KOPT-K1 (cell line): ENCODE results near the gene MAST4.

ENCODE experiments used
- H3K27ac ChIP-seq: fragments of 200-600 bp; sonication (generic); 2 replicates; pipeline ENCODE4 v1.5.1; 2016; ENCODE audit warnings: antibody characterized with exemption, mild to moderate bottlenecking, low read depth, low read length; ENCODE audit not compliant: poor library complexity, severe bottlenecking
- H3K36me3 ChIP-seq: fragments of 200-600 bp; sonication (generic); 2 replicates; pipeline ENCODE4 v1.5.1; 2017; ENCODE audit warnings: antibody characterized with exemption, mild to moderate bottlenecking, low read length, moderate library complexity; ENCODE audit not compliant: insufficient read depth
- H3K9me3 ChIP-seq: fragments of 200-600 bp; sonication (generic); 2 replicates; pipeline ENCODE4 v1.5.1; 2017; ENCODE audit warnings: antibody characterized with exemption, low read length, mild to moderate bottlenecking; ENCODE audit not compliant: insufficient read depth, poor library complexity, severe bottlenecking

Gene MAST4

GRCh38 chr5:66595756-66596635 is at the start of gene MAST4:
MAST4 (plus strand) TSS chr5:66596393; CDS start chr5:66596656, 263 bp downstream.
- no peaks in the 10 kb centered on the region for H3K36me3 ChIP-seq
- H3K27ac ChIP-seq: peak within 1 kb of the TSS; percentile 48
- peaks cover 9% of the 10 kb centered on the region for H3K9me3 ChIP-seq

GRCh38 chr5:66546541-66546940 is 49.7 kb upstream of the MAST4 start:
- no peaks in the 10 kb centered on the region for H3K36me3 ChIP-seq
- peaks cover 16% of the 10 kb centered on the region for H3K9me3 ChIP-seq
- no peak overlapping the region for H3K27ac ChIP-seq

DNA sequence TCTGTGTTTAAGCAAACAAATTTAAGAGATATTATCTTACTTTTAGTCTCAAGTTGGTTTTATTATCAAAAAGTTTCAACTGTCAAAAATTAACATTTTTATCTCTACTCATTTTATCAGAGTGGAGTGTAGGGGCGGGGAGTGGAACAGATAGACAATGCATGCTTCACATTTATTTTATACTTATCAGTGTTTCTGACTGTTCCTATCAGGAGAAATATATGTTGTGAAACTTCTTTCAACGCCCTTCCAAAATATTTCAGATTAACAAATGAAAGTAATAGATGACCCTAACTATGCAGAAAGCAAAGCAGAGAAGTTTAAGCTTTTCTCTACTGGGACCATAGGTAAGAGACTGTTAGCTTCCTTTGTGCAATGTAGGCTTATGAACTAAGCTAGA is 44.9 kb upstream of the MAST4 start:
- H3K9me3 ChIP-seq: peaks cover 13% of the 10 kb centered on the region
- H3K36me3 ChIP-seq: no peaks in the 10 kb centered on the region
- peak overlapping the region; percentile 49 for H3K27ac ChIP-seq

DNA sequence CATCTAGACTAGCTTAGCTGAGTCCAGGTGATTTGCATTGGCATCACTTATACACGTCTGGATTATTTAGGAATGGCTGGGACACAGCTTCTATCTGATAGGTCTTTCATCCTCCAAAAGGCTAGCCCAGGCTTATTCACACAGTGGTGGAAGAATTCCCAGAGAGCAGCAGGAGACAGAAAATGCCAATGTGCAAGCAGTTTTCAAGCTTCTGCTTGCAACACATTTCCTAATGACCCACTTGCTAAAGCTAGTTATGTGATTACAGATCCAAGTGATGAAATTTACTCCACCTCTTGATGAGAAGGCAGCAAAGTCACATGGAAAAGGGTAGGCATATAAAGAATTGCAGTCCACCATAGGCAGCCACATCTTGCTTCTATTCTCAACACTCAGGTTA is 44.2 kb upstream of the MAST4 start:
- no peaks in the 10 kb centered on the region for H3K36me3 ChIP-seq

GRCh38 chr5:66553368-66553912 is 42.8 kb upstream of the MAST4 start:
- Histone ChIP-seq H3K27ac (peak overlapping the region; percentile 20), H3K9me3 (peaks cover 11% of the 10 kb centered on the region), H3K36me3 (no peaks in the 10 kb centered on the region)

More for the DNA sequence above, 44.2 kb upstream of the MAST4 start:
- H3K9me3 ChIP-seq: peaks cover 11% of the 10 kb centered on the region
- peak overlapping the region; percentile 37 for H3K27ac ChIP-seq

DNA sequence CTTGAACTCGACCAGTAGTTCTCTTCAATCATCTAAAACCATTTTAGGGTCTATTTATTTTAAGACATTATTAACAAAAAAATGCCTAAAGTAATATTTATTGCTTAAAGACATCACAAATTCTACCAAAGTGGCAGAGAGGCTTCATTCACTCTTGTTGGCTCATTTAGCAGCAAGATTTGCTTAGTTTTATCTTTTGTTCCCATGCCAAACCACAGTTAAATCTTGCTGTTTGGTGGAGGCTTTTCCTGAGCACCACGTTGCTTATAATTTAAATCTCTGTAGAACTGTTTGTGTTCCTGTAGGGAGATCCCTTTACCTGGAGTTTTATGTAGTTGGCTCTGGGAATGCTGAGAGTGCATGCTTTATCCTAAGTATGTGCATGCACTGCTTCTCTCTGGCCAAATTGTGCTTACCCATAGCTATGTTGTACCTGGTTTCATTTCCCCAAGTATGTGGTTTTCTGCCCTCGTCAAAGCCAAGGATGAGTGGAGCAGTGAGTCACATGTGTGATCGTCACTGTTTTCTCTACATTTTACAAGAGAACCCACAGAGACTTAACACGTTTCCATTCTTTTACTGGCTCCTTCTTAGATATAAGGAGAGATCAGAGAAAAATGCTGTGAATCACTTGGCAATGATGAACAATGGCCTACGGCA is 42.1 kb upstream of the MAST4 start:
- H3K27ac ChIP-seq: peak overlapping the region; percentile 45
- peaks cover 5% of the 10 kb centered on the region for H3K9me3 ChIP-seq

DNA sequence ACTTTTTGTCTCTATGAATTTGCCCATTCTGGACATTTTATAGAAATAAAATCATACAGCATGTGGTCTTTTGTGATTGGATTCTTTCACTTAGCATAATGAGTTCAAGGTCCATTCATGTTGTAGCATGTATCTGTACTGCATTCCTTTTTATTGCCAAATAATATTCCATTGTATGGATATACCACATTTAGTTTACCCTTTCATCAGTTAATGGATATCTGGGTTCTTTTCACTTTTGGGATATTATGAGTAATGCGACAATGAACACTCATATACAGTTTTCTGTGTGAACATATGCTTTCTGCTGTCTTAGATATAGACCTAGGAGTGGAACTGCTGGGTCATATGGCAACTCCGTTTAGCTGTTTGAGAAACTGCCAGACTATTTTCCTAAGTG is 41.3 kb upstream of the MAST4 start:
- no peaks in the 10 kb centered on the region for H3K36me3 ChIP-seq
- no peaks in the 10 kb centered on the region for H3K9me3 ChIP-seq
- no peak overlapping the region for H3K27ac ChIP-seq

More for the DNA sequence above, 42.1 kb upstream of the MAST4 start:
- no peaks in the 10 kb centered on the region for H3K36me3 ChIP-seq

GRCh38 chr5:66558560-66558959 is 37.6 kb upstream of the MAST4 start:
- Histone ChIP-seq H3K9me3 (no peaks in the 10 kb centered on the region), H3K36me3 (no peaks in the 10 kb centered on the region), H3K27ac (no peak overlapping the region)

DNA sequence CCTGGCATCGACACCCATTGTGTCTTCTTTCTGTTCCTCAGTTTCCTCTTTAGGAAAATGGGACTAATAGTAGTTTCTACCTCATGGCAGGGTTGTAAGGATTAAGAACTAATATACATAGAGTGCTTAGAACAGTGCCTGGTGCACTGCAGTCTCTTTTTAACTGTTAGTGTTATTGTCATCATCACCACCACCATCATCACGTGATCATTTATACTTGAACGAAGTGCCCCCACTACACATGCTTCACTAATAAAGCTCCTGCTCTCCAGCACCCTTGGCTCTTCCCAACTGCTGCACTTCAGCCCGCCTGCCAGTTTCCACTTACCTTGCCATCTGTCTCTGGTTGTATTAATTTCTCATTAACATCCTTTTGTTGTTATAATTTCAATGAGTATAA is 35.8 kb upstream of the MAST4 start:
- H3K9me3 ChIP-seq: no peaks in the 10 kb centered on the region
- H3K27ac ChIP-seq: no peak overlapping the region
- no peaks in the 10 kb centered on the region for H3K36me3 ChIP-seq

DNA sequence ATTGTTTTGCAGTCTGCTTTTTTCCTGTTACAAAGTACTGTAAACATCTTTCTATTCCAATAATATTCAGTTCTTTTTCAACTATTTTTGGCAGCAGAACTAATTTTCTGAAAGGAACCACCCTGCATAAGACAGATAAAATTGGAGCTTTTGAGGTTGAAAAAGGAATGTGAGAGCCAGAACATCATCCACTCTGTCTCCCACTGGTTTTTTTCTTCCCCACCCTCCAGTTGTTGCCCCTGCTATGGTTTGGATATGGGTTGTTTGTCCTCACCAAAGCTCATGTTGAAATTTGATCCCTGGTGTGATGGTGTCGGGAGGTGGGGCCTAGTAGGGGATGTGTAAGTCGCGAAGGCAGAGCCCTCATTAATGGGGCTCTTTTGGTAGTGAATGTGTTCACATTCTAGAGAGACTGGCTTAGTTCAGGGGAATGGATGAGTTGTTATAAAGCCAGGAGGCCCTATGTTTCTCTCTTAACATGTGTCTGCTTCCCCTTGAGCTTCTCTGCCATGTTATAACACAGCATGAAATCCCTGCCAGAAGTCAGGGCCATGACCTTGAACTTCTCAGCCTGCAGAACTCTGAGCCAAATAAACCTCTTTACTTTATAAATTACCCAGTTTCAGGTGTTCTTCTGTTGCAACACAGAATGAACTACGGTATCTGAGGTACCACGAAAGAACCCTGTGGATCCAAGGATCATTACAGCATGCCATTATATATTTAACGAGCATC is 34.8 kb upstream of the MAST4 start:
- Histone ChIP-seq H3K36me3 (no peaks in the 10 kb centered on the region), H3K9me3 (no peaks in the 10 kb centered on the region), H3K27ac (no peak overlapping the region)

DNA sequence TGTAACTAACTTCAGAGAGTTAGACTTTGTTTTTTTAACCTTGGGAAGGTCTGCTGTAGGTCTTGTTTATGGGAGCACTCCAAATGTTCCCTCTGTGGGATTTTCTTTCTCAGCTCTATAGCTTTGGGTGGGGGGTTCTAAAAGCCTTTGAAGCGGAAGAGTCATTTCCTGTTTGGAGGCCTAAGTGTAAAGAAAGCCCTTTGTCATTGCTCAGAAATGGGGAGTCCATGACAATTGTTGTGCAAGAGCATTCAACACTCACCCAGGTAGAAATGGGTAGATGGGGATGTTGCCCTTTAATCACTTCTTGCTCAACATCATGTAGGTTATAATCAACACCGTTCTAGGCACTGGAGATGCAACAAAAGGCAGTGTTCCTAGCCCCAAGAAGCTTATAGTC is 30.3 kb upstream of the MAST4 start:
- peak overlapping the region; percentile 13 for H3K27ac ChIP-seq
- no peaks in the 10 kb centered on the region for H3K9me3 ChIP-seq

GRCh38 chr5:66567474-66567873 is 28.7 kb upstream of the MAST4 start:
- no peaks in the 10 kb centered on the region for H3K36me3 ChIP-seq
- H3K27ac ChIP-seq: no peak overlapping the region
- no peaks in the 10 kb centered on the region for H3K9me3 ChIP-seq

More for the DNA sequence above, 30.3 kb upstream of the MAST4 start:
- H3K36me3 ChIP-seq: no peaks in the 10 kb centered on the region

DNA sequence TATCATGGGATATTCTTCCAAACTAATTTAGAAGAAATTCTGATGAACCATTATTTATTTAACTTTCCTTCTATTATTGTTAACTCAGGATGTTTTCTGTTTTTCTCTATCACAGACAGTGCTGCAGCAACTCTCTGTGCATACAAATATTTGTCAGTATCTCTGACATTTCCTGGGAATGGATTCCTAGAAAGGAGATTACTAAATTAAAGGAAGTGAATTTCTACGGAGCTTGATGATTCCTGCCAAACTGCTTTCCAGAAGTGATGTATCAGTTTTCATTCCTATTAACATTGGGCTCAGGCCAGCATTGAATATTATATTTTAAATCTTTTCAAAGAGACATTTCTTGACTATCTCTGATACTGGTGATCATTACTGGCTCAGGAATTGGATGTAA is 26.0 kb upstream of the MAST4 start:
- H3K36me3 ChIP-seq: no peaks in the 10 kb centered on the region
- no peak overlapping the region for H3K27ac ChIP-seq
- H3K9me3 ChIP-seq: no peaks in the 10 kb centered on the region

DNA sequence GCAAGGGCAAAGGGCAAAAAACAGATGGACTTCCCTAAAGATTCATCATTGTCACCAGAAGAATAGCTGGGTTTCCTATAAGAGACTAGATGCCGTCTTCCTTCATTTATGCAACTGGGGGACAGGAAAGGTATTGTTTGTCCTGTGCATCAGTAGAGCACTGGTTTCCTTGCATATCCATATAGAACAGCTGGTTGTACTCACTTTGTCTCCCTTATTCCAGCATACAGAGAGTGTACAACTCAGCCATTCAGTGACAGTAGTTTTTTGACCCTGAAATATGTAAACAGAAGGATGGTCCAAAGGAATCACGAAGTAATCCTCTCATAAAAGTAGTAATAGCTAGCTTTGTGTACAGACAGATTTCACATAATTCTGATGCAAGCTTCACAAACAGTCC is 22.5 kb upstream of the MAST4 start:
- Histone ChIP-seq H3K36me3 (no peaks in the 10 kb centered on the region), H3K27ac (no peak overlapping the region), H3K9me3 (no peaks in the 10 kb centered on the region)
